ENCODE measurements around the gene PPIB. TPM values are rescaled to one million over a fixed set of nuclear protein-coding genes. Genes with fewer than 3 reads are reported as not detected.
"Not testable (repeated sequence)": the region's sequence is repeated elsewhere in the genome, so short reads cannot be mapped to it uniquely, and the experiment has no call there.

PPIB gene
- total RNA-seq, 1 donor from 2014 or later, result 634 TPM

DNA sequence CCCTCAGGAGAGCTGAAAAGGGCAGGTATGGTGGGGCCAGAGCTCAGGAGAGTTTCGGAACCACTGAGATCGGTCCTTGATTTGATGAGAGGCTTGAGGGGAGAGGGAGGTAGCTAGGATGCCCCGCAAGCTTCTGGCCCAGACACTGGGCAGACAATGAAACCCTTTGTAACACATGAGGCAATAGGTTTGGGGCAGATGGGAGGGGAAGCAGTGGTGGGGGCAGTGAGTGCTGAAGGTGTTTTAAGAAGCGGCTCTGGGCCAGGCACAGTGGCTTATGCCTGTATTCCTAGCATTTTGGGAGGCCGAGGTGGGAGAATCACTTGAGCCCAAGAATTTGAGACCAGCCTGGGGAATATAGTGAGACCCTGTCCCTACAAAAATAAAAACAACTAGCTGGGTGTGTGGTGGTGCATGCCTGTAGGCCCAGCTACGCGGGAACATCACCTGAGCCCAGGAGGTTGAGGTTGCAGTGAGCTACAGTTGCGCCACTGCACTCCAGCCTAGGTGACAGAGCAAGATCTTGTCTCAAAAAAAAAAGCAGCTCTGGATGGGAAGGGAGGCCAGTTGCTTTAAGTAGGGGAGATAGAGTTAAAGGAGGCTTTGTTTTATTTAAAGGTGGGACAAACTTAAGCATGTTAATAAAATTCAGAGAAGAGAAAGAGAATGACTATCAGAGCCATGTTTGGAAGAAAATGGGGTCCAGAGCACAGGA, 20.9 kb downstream of the PPIB start:
- no peak for DNase-seq (ENCODE audit: low read depth in 2 of 2)

DNA sequence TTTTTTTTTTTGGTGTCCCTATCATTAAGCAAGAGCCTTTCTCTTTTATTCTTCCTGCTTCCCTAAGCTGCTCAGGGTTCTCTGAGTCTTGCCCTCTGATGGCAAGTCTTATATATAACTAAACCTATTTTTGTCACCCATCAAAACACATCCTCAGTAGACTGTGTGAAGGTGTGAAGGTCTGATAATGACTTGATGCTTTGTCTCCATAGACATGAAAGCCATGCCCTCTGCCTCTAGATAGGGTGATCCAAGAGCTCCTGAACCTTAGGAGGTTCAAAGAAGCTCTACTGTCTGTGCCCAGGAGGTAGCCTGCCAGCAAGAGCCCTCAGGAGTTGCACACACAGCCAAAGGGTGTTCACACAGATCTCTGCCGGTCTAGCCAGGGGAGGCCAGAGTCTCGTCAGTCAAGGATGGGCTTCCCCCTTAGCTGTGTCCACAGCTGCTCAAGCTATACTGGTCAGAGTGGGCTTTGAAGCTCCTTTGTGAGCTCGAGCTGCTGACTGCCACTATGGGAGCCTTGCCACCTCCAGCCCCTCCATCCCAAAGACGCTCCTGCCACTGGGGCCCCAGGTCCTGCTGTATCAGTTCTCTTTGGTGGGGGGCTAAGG, 24.4 kb downstream of the PPIB start:
- no peak for DNase-seq (ENCODE audit: low read depth in 2 of 2)

DNA sequence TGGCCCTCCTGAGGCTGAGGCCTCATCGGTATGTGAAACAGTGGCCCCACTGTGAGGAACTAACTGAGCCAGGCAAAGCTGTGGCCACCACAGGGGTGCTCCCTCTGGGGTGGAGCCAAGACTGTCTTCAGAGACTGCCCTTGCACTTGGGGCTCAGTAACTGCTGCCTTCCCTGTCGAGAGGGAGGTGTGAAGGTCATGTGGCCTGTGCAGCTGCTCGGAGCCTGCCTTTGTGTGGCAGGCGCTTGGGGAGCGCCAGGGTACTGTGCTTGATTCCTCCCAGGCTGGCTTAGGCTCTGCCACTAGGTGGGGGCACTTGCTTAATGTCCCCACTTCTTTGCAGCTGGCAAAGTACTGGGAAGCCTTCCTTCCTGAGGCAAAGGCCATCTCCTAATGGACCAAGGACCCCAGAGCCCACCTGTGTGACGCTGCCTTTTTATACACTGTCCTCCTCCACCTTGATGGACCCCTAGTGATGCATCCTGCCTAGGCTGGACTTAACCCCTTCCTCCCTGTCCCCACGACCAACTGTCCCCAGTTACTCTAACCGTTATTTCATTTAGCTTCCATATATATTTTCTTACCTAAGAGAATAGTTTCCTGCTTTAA, 25.5 kb downstream of the PPIB start:
- DNase-seq (ENCODE audit: low read depth in 2 of 2), result no peak

DNA sequence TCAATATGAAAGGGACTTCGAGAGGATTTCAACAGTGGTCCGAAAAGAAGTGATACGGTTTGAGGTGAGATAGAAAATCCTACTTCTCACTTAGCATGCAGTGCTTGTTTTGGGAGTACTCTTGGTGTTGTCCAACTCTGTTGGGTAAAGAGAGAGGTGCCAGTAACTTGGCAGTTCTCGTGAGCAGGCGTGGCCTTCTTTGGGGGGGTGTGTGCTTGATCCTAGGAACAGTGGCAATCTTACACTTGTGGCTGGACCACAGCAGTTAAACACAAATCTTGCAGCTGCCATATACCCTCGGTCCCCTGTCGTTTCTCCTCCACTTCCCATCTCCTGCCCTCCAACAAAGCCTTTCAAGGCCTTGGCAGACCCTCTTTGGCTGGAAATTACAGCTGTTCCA, 26.5 kb downstream of the PPIB start:
- no peak for DNase-seq (ENCODE audit: low read depth in 2 of 2)

DNA sequence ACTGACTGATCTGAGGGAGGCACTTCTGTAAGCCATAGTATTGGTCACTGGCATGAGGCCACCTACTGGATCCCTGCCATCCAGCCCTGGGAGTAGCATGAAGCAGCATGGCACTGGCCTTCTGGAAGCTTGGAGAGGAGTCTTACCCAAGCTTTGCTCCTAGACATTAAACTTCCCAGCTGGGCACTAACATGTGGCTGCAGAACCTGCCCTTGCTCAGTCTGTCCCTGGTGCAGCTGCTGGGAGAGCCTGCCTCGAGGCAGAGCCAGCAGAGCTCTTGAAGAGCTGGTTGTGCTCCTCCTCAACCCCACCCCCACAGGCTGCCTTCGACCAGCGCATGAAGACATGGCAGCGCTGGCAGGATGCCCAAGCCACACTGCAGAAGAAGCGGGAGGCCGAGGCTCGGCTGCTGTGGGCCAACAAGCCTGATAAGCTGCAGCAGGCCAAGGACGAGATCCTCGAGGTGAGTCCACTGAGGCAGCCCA, 28.4 kb downstream of the PPIB start:
- DNase-seq (ENCODE audit: low read depth in 2 of 2), result no peak

DNA sequence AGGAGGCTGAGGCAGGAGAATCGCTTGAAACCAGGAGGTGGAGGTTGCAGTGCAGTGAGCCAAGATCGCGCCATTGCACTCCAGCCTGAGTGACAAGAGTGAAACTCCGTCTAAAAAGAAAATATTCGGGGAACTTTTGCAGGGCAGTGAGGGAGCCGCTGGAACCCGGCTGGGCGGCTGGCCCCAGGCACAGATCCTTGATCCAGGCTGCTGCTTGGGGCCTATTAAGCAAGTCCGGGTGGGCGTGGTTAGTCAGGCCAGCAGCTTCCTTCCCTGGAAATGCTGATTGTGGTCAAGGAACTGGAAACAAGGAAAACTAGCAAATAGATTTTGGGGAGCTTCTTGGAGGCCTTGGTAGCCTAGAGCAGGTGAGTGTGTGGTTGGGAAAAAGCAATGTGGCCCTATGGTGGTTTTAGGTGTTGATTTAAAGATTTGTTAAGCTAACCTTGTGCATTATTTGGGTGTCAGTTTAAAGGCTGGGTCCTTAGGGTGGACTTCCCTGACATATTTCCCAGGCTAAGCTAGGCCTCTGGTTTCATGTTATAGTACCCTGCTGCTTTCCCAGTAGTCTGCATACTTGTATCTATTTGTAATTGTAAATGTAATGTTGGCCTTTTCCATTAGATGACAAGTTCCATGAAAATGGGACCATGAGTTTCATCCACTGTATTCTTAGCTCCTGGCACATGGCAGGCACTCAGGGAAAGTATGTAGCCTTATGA, 29.0 kb downstream of the PPIB start:
- no peak for DNase-seq (ENCODE audit: low read depth in 2 of 2)

DNA sequence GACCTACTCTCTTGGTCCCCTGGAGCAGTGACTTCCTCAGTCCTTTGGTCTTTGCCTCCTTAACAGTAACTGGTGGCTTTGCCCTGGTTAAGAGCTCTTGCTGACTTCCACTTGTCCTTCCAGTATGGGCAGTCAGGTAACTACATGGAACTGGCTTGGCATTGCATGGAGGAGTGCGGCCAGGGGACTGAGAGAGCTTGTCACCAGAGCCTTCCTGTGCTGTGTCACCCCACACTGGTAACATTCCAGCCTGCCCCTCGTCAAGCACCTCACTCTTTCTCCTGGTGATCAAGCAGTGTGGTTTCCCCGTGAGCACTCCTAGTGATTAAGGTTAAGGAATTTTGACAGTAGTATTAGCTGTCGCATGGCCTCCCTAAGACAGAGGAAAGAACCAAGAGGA, 30.6 kb downstream of the PPIB start:
- DNase-seq (ENCODE audit: low read depth in 2 of 2), result no peak

DNA sequence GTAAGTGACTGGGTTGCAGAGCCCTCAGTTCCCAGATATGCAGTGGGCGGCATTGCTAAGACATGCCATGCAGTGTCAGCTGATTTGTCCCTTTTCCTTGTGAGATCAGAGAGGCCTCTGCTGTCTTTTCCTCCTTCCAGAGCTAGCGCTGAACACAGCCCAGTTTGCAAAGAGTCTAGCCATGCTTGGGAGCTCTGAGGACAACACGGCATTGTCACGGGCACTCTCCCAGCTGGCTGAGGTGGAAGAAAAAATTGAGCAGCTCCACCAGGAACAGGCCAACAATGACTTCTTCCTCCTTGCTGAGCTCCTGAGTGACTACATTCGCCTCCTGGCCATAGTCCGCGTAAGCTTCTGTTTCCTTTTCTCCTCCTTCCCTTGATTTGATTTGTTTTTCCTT, 31.3 kb downstream of the PPIB start:
- DNase-seq (ENCODE audit: low read depth in 2 of 2), result no peak

DNA sequence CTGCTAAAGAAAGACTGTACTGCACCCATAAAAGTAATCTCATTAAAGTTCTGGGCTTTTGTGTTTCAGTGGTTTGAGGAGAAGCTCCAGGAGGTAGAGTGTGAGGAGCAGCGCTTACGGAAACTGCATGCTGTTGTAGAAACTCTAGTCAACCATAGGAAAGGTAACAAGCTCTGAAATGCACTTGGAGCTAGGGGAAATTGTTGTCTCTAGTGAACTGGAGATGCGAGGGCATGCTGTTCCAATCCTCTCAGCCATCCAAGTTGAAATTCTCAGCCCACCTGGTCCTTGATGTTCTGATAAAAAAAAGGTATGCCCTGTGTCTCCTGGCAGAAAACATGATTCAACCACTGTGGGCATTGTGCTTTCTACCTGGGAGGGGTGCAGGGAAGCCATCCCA, 32.7 kb downstream of the PPIB start:
- DNase-seq (ENCODE audit: low read depth in 2 of 2), result no peak

DNA sequence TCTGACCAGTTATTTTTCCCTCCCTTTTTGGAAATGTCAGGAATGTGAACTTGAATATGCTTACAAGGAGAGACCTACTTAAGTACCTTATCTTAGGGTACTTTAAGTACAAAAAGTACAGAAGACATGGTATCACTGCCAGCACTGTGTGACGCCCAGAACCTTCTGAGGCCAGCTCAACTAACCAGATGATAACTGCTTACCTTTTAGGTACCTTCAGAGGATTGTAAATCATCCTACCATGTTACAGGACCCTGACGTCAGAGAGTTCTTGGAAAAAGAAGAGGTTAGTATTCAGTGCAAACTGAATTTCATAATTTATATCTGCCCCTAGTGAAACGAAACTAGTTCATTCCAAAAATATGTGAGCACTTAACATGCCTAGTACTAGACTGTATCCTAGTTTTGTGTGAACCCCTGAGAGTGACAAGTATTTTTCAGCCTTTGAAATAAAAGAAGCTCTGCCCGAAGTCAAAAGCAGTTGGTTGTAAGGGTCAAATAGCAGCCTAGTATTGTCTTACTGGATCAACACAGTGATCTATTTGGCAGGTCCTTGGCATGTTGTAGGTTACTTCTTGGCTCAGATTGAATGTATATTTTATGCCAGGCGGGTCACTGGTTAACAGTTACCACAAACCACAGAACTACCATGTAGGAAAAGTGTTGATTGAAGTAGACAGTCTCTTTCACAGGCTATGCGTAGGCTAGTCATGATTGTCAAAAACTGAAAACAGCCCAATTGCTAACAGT, 35.1 kb downstream of the PPIB start:
- no peak for DNase-seq (ENCODE audit: low read depth in 2 of 2)

DNA sequence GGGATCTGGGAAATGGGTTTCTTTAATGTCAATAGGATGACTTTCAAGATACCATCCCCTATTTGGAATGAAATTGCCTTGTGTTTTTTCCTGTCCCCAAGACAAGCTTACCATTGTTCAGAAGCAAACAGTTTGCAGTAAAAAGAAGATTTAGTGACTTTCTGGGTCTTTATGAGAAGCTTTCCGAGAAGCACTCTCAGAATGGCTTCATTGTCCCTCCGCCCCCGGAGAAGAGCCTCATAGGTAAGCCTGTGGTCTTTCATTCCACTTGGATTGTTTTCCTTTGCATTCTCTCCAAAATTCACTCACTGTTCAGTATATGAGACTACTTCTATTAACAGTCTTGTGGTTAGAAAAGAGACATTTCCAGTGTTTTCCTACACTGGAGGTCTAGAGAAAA, 36.8 kb downstream of the PPIB start:
- DNase-seq (ENCODE audit: low read depth in 2 of 2), result no peak

DNA sequence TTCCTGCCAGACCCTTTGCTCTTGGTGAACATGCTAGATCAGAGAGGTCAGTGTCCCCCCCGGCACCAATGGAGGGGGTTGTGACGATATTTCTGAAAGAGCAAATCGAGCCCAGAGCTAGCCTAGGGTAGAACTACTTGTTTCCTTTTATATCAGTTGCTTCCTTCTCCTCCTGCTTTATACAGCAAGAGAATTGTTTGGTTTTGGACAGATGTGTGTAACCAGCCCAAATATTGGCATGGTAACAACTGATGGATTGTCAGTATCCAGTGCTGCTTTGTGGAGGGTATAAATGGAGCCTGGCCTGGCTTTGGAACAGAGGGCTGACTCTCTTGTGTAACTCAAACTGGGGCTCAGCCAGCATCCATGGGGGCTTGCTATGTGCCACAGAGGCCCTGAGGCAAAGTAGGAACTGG, 39.9 kb downstream of the PPIB start:
- DNase-seq (ENCODE audit: low read depth in 2 of 2), result no peak

DNA sequence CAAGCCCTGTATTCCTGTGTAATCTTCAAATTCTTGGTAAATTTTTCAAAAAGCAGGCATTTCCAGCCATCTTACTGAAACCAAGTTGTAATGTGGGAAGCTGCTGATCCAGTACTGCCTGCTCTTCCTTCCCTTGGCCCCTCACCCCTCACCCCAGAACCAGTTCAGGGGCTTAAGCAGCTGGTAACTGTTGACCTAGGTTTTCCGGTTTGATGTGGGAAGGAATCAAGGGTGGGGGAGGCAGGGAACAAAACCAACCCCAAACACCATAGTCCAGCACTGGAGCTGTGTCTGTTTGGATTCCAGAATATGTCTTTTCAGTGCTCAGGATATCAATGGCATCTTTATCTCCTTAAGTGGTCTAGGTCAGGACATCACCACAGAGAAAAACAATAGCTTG, 40.4 kb downstream of the PPIB start:
- DNase-seq (ENCODE audit: low read depth in 2 of 2), result no peak

DNA sequence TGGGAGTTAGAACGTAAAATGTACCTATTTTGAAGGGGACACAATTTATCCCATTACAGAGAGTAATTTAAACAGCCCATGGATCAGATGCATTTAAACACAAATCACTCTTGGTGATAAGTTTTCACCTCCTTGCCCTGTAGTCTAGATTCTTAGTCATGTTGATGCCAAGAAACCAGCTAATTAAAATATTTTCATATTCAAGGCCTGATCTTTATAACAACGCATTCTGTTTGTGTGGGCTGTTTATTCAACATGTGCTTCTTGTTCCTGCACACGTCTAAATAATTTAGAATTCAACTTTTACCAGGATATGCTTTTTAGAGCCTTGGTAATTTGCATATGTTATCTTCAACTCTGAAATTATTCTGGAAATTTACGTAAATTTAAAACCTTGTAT, 41.2 kb downstream of the PPIB start:
- DNase-seq (ENCODE audit: low read depth in 2 of 2), result no peak

DNA sequence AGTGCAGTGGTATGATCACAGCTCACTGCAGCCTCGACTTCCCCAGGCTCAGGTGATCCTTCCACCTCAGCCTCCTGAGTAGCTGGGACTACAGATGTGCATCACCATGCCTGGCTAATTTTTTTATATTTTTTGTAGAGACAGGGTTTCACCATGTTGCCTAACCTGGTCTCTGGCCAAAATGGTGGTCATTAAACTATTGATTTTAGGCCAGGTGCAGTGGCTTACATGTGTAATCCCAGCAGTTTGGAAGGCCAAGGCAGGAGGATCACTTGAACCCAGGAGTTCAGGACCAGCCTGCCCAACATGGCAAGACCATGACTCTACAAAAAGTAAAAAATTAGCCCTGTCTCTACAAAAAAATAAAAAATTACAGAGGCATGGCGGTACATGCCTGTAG, 42.5 kb downstream of the PPIB start:
- DNase-seq (ENCODE audit: low read depth in 2 of 2), result not testable (repeated sequence)

DNA sequence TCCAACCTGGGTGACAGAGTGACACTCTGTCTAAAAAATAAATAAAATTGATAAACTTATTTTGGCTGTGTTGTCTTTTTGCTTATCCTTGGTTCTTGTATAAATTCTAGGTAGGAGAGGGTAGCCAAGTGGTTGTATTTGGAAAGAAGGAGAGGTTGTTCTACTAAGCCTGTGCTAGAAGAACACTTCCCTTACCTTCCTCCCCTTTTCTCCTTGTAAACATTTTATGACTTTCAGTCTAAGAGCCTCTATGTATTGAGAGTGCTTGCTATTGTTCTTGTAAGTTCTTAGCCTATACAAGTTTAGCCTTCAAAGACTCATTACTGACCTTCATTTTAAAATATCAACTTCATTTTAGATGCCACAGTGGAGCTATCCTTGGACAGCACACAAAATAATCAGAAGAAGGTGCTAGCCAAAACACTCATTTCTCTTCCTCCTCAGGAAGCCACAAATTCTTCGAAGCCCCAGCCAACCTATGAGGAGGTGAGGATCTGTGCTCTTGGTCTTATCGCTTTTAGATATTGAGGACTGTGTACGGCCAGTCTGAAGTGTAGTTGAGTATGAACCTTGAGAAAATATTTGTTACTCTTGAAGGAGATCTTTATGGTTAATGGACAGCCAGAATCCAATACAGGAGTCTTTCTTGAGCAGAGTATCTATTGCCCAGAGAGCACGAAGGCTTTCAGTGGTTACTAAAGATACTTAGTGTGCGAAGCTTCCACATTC, 44.9 kb downstream of the PPIB start:
- DNase-seq (ENCODE audit: low read depth in 2 of 2), result no peak

DNA sequence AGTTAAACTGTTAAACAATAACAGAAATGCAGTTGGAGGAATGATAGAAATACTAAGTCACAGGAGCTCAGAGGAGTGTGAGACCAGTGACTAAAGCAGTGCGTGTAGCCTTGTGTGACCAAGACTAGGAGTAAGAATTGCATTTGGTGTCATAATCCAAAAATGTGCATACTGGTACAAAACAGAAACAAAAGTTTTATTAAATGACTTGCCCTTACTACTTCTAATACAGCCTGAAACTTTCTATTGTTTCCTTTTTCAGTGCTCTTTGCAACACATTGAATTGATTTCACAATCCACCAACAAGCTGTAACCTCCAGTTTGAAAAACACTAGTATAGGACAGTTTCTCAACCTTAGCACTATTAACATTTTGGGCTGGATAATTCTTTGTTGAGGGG, 49.9 kb downstream of the PPIB start:
- DNase-seq (ENCODE audit: low read depth in 2 of 2), result no peak

DNA sequence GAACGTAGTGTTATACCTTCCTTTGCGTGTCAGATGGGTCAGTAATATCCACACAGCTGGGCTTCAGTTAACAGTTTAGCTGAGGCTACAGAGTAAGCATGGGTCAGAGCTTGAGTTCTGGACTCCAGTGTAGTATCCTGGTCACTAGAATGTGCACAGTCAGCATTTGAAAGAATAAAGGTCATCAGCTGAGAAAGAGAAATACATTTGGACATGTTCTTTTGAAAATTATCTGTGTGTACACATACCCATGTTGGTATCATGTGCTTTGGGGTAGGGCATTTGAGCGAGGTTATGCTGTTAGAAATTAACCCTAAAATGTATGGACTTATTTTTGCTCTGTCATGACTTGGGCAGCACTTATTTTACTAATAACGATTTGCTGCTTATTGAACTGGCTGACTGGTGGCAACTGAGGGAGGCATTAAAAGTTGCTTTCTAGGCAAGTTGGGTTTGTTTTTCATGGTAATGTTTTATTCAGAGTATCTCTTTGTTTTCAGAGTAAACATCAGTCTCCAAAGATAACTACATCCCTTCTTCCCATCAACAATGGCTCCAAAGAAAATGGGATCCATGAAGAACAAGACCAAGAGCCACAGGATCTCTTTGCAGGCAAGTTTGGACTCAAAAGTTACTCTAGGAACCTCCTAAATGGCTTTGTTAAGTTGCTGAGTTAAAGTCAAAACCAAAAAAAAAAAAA, 50.6 kb downstream of the PPIB start:
- DNase-seq (ENCODE audit: low read depth in 2 of 2), result no peak

DNA sequence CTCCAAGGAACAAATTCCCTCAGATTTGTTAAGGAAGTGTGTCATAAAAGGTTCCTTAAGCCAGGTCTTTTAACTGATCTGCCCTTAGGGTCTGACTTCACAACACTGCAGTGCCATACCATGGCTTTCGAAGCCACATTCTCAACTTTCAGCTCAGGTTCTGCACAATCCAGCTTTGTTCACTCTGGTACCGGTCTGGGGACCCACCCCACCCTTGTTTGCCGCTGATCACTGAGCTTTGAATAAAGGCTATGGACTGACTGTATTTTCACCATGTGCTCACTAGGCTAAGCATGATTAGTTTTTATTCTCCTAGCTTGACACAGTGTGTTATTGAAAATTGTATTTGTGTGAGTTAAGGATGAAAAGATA, 51.2 kb downstream of the PPIB start:
- DNase-seq (ENCODE audit: low read depth in 2 of 2), result no peak

DNA sequence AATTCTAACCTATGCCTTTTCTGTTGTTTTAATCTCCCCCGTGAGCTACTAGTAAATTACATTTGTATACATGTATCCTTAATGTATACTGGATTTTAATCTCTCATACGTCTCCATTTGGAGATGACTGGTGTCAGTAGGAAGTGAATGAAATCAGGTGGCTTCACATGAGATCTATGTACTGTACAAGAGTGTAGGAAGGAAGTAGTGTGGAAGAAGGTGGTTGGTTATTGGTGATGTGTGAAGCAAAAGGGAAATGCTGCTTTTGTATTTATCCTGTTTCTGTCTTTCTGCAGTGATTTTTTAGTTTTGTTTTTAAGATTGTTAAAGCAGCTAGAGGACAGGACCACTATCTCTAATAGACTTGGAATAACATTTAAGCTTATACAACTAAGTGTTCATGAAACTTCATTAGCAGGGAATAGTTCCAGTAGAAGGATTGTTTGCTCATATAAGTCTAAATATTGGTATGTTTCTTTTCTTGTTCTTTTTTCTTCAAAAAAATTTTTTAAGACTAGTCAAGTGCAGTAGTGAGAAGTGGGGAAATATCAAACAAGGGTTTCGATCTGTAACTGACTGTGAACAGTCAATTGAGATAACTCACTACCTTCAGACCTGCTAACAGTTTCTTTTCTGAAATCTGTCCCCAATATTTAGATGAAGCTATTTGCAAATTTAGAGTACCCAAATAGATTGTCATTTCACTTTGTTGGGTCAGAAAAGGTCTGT, 51.7 kb downstream of the PPIB start:
- DNase-seq (ENCODE audit: low read depth in 2 of 2), result peak in 1 of 2 donors; percentile 64
